ENCODE measurements around the gene ENTREP1.
"Not testable (repeated sequence)": the region's sequence is repeated elsewhere in the genome, so short reads cannot be mapped to it uniquely, and the experiment has no call there.

Gene ENTREP1

GRCh38 chr9:69370430-69370829, 45.4 kb downstream of the ENTREP1 start:
- DNase-seq: no peak

DNA sequence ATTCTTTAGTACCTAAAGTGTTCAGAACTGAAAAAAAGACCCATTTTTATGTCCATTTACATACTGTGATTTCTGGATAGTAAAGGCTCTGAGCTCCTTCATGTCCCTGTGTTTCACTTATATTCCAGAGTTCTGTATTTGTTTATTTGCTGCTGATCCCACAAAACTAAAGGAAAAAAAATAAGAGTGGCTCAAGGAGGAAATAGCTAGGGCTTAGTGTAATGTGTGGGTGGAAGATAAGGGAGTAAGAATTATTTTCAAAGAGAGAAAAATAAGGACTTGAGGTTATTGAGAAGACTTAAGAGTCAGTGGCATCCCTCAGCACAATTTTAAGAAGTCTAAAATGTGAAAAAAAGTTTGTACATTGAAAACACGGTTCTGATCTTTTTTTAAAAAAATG, 46.0 kb downstream of the ENTREP1 start:
- no peak for DNase-seq

GRCh38 chr9:69376651-69377050, 51.6 kb downstream of the ENTREP1 start:
- no peak for DNase-seq

DNA sequence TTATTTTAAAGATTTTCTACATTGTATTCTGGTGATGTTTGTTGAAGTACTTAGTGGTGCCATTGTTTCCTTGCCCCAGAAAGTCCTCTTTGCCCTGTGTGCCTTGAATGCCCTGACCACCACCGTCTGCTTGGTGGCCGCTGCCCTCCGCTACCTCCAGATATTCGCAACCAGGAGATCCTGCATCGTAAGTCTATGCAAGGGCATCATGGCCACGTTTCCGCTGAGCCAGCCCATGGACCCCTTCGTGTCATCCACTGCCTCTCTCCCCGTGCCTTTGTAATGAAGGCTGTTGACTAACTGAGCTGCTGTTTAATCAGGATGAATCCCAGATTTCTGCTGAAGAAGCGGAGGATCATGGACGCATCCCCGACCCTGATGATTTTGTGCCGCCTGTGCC, 52.3 kb downstream of the ENTREP1 start:
- no peak for DNase-seq

GRCh38 chr9:69377981-69378380, 53.0 kb downstream of the ENTREP1 start:
- no peak for DNase-seq

- DNase-seq: no peak
These were observed 54.4 kb downstream of the ENTREP1 start for GRCh38 chr9:69379270-69379982.

DNA sequence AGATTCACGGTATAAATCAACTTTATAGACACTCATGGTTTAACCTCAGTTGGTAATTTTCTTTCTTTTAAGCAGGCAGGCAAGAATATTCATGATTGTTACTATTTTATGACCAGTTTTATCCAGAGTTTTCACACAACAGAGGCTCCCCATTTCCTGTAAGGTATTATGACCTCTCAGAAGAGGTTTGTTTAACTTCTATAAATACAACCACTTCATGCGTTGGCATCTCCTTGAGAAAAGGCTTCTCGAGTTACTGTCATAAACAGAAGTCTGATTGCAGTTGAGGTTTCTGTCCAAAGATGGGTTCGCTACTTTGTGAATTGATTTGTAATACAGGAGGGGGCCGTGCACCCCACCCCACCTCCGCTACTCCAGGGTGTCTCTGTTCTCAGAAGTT, 55.3 kb downstream of the ENTREP1 start:
- DNase-seq: no peak

DNA sequence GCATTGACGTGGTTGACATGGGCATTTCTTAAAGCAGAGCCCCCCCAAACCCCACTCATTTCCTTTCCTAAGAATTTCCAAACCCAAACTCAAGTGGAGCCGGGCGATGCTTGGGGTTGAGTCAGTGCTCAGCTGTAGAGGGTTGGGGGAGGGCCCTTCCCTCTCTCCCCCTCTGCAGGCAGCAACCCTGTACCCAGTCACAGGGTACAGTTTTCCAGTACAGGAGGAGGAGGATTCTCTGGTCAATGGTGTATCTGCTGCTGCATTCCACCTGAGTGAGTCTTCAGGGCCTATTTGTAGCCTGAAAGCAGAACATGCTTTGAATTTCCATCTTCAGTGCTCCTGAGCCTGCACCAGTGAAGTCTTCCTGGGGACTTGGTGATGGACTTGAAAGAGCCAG, 55.8 kb downstream of the ENTREP1 start:
- no peak for DNase-seq

GRCh38 chr9:69382135-69382534, 57.1 kb downstream of the ENTREP1 start:
- no peak for DNase-seq

DNA sequence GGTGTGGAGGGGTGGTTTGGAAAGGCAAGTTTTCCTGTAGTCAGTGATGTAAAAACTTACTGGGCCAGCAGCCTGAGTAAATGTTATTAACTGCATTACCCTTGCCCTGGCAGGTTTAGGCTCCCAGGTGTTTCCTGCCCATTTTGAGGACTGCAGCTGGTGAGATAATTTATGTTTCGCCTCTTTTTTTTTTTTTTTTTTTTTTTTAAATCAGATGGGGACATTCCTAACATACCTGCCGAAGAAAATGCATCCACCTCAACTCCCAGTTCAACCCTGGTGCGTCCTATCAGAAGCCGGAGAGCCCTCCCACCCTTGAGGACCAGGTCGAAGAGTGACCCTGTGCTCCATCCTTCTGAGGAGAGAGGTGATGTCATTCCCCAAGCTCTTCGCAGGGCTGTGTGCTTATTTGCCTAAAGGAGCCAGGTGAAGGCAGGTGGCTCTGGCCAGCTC, 60.6 kb downstream of the ENTREP1 start:
- DNase-seq: no peak

- DNase-seq: no peak
These were observed 61.6 kb downstream of the ENTREP1 start for GRCh38 chr9:69386651-69387050.

- no peak for DNase-seq
These were observed 63.6 kb downstream of the ENTREP1 start for GRCh38 chr9:69388596-69388995.

DNA sequence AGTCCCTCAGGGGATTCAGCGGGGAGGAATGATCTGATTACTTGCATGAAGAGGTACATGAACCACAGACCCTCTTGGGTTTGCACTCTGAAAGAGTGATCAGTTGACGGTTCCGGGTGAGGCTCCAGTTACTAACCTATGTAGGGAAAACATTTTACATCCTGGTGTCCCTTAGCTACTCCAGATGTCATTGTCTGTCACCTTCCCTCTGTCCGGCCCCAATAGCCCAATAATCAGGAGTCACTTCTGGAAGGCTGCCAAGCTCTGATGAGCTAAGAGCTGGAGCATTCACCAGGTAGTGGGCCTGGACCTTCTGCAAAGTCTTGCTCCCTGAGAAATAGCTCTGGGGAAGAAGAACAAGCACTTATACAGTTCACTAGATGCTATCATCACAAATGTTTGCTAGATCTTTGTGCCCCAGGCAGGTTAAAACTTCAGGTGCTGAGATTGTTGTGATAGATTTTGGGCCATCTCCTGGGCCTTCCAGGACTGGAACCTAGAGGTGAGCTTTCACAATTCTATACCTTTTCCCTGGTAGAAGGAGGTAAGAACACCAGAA, 64.5 kb downstream of the ENTREP1 start:
- no peak for DNase-seq

GRCh38 chr9:69391487-69391886, 66.5 kb downstream of the ENTREP1 start:
- no peak for DNase-seq

DNA sequence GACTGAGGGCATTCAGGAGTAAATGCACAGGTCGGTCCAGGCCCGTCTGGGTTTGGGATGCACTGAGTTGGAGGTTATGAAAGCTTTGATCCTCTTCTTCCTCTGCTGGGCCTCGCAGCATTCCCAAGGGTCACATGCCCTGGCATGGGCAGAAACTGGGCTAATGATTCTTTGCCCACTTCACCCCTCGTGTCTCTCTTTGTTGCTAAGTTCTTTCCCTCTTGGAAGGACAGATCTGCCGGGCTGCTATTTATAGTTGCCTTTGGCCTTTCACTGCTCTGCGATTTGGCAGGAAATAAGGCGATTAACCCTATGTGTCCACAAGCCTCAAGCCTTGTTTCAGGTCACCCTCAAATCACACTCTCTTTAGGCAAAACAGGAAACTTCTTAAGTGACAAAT, 66.9 kb downstream of the ENTREP1 start:
- DNase-seq: no peak

- DNase-seq: no peak
These were observed 67.8 kb downstream of the ENTREP1 start for GRCh38 chr9:69392826-69393225.

DNA sequence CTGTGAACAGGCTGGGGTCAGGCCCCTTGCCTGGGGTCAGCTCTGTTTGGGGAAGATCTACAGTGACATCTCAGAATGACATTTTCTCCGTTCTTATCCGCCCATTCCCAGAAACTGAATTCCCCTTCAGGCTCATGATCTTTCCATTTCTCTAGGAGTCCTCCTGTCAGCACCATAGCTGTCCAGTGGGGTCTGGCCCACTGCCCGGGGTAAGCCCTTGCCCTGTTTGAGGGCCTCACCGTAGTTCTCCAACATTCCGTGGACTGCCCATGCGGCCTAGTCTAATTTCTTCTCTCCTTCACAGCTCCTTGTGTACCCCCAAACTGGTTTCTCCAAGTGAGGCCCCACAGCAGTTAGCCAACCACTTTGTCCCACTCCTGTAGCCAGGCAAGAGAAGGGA, 68.4 kb downstream of the ENTREP1 start:
- no peak for DNase-seq

GRCh38 chr9:69395718-69396117, 70.7 kb downstream of the ENTREP1 start:
- no peak for DNase-seq

GRCh38 chr9:69396759-69397158, 71.7 kb downstream of the ENTREP1 start:
- no peak for DNase-seq

DNA sequence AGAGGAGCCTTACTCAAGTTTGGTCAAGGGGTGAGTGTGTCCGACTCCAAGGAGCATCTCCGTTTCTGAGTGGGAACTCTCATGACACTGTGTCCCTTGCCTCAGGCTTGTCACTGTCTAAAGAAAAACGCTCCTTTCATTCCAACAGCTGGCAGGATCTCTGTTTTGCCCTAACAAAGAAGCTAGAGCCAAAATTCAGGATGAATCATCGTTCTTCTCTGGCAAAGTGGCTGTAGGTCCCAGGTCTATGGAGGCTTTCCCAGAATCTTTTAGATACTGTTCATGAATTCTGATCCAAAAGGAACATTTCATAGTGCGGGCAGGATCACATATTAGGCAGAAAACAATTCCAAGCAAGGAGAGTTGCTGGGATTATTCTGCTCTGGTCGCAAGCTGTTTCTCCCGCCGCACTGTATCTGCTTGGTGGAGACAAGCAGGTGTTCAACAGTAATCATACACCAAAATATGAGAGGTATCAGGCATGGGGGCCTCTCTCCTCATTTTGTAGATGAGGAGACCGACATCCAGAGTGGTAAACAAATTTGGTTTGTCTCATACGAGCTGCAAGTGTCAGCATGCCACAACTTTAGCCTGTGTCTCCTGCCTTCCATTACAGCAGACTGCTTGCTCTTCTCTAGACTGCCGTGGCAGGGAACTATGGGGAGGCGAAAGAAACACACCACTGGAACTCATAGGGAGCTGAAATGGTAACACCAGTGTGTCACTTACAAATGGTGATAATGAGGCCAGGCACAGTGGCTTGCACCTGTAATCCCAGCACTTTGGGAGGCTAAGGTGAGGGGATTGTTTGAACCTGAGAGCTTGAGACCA, 72.6 kb downstream of the ENTREP1 start:
- DNase-seq: no peak

GRCh38 chr9:69400470-69400869, 75.5 kb downstream of the ENTREP1 start:
- DNase-seq: no peak

- DNase-seq: not testable (repeated sequence)
These were observed 84.9 kb downstream of the ENTREP1 start for GRCh38 chr9:69409936-69410335.

DNA sequence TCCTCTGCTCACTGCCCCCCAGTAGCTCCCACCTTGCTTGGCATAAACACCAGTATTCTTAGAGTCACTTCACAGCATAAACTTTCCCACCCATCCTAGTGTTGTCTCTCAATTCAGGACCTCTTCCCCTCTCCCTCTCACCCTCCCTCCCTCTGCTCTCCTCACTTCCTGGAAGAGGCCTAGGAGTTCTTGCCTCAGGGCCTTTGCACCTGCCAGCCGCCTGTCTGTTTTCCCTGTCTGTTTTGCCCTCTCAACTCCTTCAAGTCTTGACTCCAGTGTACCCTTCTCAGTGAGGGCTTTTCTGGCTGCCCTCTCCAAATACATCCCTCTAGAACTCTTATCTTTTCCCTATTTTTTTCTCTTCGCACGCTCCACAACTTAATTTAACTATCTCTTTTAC, 86.2 kb downstream of the ENTREP1 start:
- no peak for DNase-seq
